HEK293 (cell line): ENCODE measurements around the gene CAPNS1.

Experiments used
- GLIS1 ChIP-seq: fragments of 450-650 bp; formaldehyde crosslinking; IDR thresholded peaks from 2 replicates; pipeline ENCODE4 v1.5.1; 2016; ENCODE audit warnings: missing biosample characterization, missing genetic modification characterization
- MYNN ChIP-seq: fragments of 450-650 bp; formaldehyde crosslinking; IDR thresholded peaks from 2 replicates; pipeline ENCODE4 v1.5.1; 2016; ENCODE audit warnings: missing biosample characterization, missing genetic modification characterization, borderline replicate concordance
- RBAK ChIP-seq: fragments of 450-650 bp; formaldehyde crosslinking; IDR thresholded peaks from 2 replicates; pipeline ENCODE4 v1.5.1; 2016; ENCODE audit warnings: missing biosample characterization, missing genetic modification characterization
- SCRT1 ChIP-seq: fragments of 450-650 bp; formaldehyde crosslinking; IDR thresholded peaks from 2 replicates; pipeline ENCODE4 v1.5.1; 2016; ENCODE audit warnings: missing biosample characterization, missing genetic modification characterization, borderline replicate concordance
- TSHZ1 ChIP-seq: fragments of 450-650 bp; formaldehyde crosslinking; IDR thresholded peaks from 2 replicates; pipeline ENCODE4 v1.5.1; 2016; ENCODE audit warnings: missing biosample characterization, missing genetic modification characterization, borderline replicate concordance
- YY2 ChIP-seq: fragments of 450-650 bp; formaldehyde crosslinking; IDR thresholded peaks from 2 replicates; pipeline ENCODE4 v1.5.1; 2016; ENCODE audit warnings: missing biosample characterization, missing genetic modification characterization
- ZBTB10 ChIP-seq: fragments of 450-650 bp; formaldehyde crosslinking; IDR thresholded peaks from 2 replicates; pipeline ENCODE4 v1.5.1; 2016; ENCODE audit warnings: missing biosample characterization, missing genetic modification characterization
- ZFHX2 ChIP-seq: fragments of 450-650 bp; formaldehyde crosslinking; conservative IDR thresholded peaks from 2 replicates; pipeline ENCODE4 v1.5.1; 2016; ENCODE audit warnings: missing biosample characterization, missing genetic modification characterization
- ZFP69B ChIP-seq: fragments of 450-650 bp; formaldehyde crosslinking; IDR thresholded peaks from 2 replicates; pipeline ENCODE4 v1.5.1; 2016; ENCODE audit warnings: missing biosample characterization, missing genetic modification characterization
- ZNF169 ChIP-seq: fragments of 450-650 bp; formaldehyde crosslinking; IDR thresholded peaks from 2 replicates; pipeline ENCODE4 v1.5.1; 2016; ENCODE audit warnings: missing biosample characterization, missing genetic modification characterization
- ZNF174 ChIP-seq: fragments of 450-650 bp; formaldehyde crosslinking; IDR thresholded peaks from 2 replicates; pipeline ENCODE4 v1.5.0; 2017; ENCODE audit warnings: missing biosample characterization, mild to moderate bottlenecking, missing genetic modification characterization
- ZNF223 ChIP-seq: fragments of 450-650 bp; formaldehyde crosslinking; IDR thresholded peaks from 2 replicates; pipeline ENCODE4 v1.5.1; 2016; ENCODE audit warnings: missing biosample characterization, missing genetic modification characterization
- ZNF274 ChIP-seq, 2 experiments: fragments of 200-500 bp in 1 of 2; fragments of 450-650 bp in 1 of 2; sonication (Bioruptor generic) in 1 of 2; formaldehyde crosslinking in 1 of 2; IDR thresholded peaks; 2 replicates each; pipeline versions ENCODE4 v1.5.1 to v1.6.1; 2014 to 2016; ENCODE audit warnings: borderline replicate concordance in 1 of 2, inconsistent platforms in 1 of 2, low read length in 1 of 2, missing biosample characterization in 1 of 2, missing genetic modification characterization in 1 of 2
- ZNF335 ChIP-seq: fragments of 450-650 bp; formaldehyde crosslinking; conservative IDR thresholded peaks from 2 replicates; pipeline ENCODE4 v1.5.1; 2016; ENCODE audit warnings: missing biosample characterization, missing genetic modification characterization
- ZNF362 ChIP-seq: fragments of 450-650 bp; formaldehyde crosslinking; IDR thresholded peaks from 2 replicates; pipeline ENCODE4 v1.5.1; 2016; ENCODE audit warnings: missing biosample characterization, missing genetic modification characterization
- ZNF366 ChIP-seq: fragments of 450-650 bp; formaldehyde crosslinking; conservative IDR thresholded peaks from 2 replicates; pipeline ENCODE4 v1.5.1; 2016; ENCODE audit warnings: missing biosample characterization, missing genetic modification characterization
- ZNF404 ChIP-seq: fragments of 450-650 bp; formaldehyde crosslinking; IDR thresholded peaks from 2 replicates; pipeline ENCODE4 v1.5.1; 2017; ENCODE audit warnings: missing biosample characterization, missing genetic modification characterization
- ZNF48 ChIP-seq: fragments of 450-650 bp; formaldehyde crosslinking; IDR thresholded peaks from 2 replicates; pipeline ENCODE4 v1.5.1; 2016; ENCODE audit warnings: missing biosample characterization, missing genetic modification characterization
- ZNF558 ChIP-seq: fragments of 450-650 bp; formaldehyde crosslinking; IDR thresholded peaks from 2 replicates; pipeline ENCODE4 v1.5.1; 2016; ENCODE audit warnings: missing biosample characterization, missing genetic modification characterization
- ZNF560 ChIP-seq: fragments of 450-650 bp; formaldehyde crosslinking; IDR thresholded peaks from 2 replicates; pipeline ENCODE4 v1.5.1; 2017; ENCODE audit warnings: missing biosample characterization, missing genetic modification characterization, borderline replicate concordance
- ZNF561 ChIP-seq: fragments of 450-650 bp; IDR thresholded peaks from 2 replicates; pipeline ENCODE4 v1.5.1; 2018; ENCODE audit warnings: missing biosample characterization, missing genetic modification characterization, borderline replicate concordance
- ZNF623 ChIP-seq: fragments of 450-650 bp; formaldehyde crosslinking; IDR thresholded peaks from 2 replicates; pipeline ENCODE4 v1.5.1; 2016; ENCODE audit warnings: missing biosample characterization, missing genetic modification characterization
- ZNF624 ChIP-seq: fragments of 450-650 bp; formaldehyde crosslinking; IDR thresholded peaks from 2 replicates; pipeline ENCODE4 v1.5.1; 2017; ENCODE audit warnings: missing biosample characterization, missing genetic modification characterization
- ZNF645 ChIP-seq: fragments of 450-650 bp; formaldehyde crosslinking; IDR thresholded peaks from 2 replicates; pipeline ENCODE4; 2016; ENCODE audit warnings: missing biosample characterization, missing genetic modification characterization
- ZNF654 ChIP-seq: fragments of 450-650 bp; formaldehyde crosslinking; IDR thresholded peaks from 2 replicates; pipeline ENCODE4 v1.5.1; 2016; ENCODE audit warnings: low read depth, missing biosample characterization, missing genetic modification characterization
- ZNF76 ChIP-seq: fragments of 450-650 bp; formaldehyde crosslinking; IDR thresholded peaks from 2 replicates; pipeline ENCODE4; 2016; ENCODE audit warnings: low read depth, missing biosample characterization, missing genetic modification characterization, borderline replicate concordance
- TF ChIP-seq, protein P1 (sequence below): fragments of 450-650 bp; formaldehyde crosslinking; IDR thresholded peaks from 2 replicates; pipeline ENCODE4 v1.5.1; 2016; ENCODE audit warnings: missing biosample characterization, missing genetic modification characterization
- TF ChIP-seq, protein P2 (sequence below): fragments of 450-650 bp; formaldehyde crosslinking; IDR thresholded peaks from 2 replicates; pipeline ENCODE4 v1.5.1; 2016; ENCODE audit warnings: missing biosample characterization, missing genetic modification characterization

CAPNS1 gene

GRCh38 chr19:36141039-36141927, 1.4 kb downstream of the CAPNS1 start (continued):
- TF ChIP-seq ZNF561 (tag by site-specific recombination) (no peak), ZNF645 (no peak), ZNF335 (tag by site-specific recombination) (no peak), TSHZ1 (no peak), ZNF366 (no peak), ZNF560 (peak; percentile 77; the same call in 1 of the 2 replicates), MYNN (tag by site-specific recombination) (no peak), ZNF558 (tag by site-specific recombination) (no peak), YY2 (no peak), ZNF654 (no peak), ZFP69B (peak; percentile 97), ZNF623 (tag by site-specific recombination) (no peak), ZNF169 (no peak), GLIS1 (tag by site-specific recombination) (peak; percentile 52), ZNF404 (tag by site-specific recombination) (no peak), ZNF174 (tag by site-specific recombination) (no peak), ZNF624 (tag by site-specific recombination) (no peak), ZFHX2 (peak; percentile 5; the same call in 1 of the 2 replicates), ZNF76 (tag by site-specific recombination) (no peak), SCRT1 (tag by site-specific recombination) (no peak), ZNF274 (IDR thresholded peaks at IDR 0.05; ENCODE audit: low read length) (no peak), ZNF274 (tag by site-specific recombination; IDR thresholded peaks at IDR 0.05; ENCODE audit: borderline replicate concordance) (no peak), ZBTB10 (tag by site-specific recombination) (no peak), ZNF223 (tag by site-specific recombination) (no peak), ZNF48 (tag by site-specific recombination) (no peak), RBAK (tag by site-specific recombination) (no peak), ZNF362 (tag by site-specific recombination) (no peak)
- TF ChIP-seq, protein P1, sequence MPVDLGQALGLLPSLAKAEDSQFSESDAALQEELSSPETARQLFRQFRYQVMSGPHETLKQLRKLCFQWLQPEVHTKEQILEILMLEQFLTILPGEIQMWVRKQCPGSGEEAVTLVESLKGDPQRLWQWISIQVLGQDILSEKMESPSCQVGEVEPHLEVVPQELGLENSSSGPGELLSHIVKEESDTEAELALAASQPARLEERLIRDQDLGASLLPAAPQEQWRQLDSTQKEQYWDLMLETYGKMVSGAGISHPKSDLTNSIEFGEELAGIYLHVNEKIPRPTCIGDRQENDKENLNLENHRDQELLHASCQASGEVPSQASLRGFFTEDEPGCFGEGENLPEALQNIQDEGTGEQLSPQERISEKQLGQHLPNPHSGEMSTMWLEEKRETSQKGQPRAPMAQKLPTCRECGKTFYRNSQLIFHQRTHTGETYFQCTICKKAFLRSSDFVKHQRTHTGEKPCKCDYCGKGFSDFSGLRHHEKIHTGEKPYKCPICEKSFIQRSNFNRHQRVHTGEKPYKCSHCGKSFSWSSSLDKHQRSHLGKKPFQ (tag by site-specific recombination): no peak
- TF ChIP-seq, protein P2, sequence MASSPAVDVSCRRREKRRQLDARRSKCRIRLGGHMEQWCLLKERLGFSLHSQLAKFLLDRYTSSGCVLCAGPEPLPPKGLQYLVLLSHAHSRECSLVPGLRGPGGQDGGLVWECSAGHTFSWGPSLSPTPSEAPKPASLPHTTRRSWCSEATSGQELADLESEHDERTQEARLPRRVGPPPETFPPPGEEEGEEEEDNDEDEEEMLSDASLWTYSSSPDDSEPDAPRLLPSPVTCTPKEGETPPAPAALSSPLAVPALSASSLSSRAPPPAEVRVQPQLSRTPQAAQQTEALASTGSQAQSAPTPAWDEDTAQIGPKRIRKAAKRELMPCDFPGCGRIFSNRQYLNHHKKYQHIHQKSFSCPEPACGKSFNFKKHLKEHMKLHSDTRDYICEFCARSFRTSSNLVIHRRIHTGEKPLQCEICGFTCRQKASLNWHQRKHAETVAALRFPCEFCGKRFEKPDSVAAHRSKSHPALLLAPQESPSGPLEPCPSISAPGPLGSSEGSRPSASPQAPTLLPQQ (tag by site-specific recombination): peak; percentile 98
